Limb (tissue), 2 donors: ENCODE measurements around the gene THNSL1.

Experiments
- DNase-seq, 2 donors: peaks; one replicate each; pipeline ENCODE4 v3.0.0-alpha.2; 2016; ENCODE audit errors: extremely low spot score in 2 of 2

THNSL1 gene

GRCh38 chr10:25057886-25058285 is 41.5 kb downstream of the THNSL1 start:
- DNase-seq: no peak

- no peak for DNase-seq
These were observed 43.6 kb downstream of the THNSL1 start for GRCh38 chr10:25059990-25060389.

- no peak for DNase-seq
These were observed 44.7 kb downstream of the THNSL1 start for GRCh38 chr10:25061125-25061524.

GRCh38 chr10:25061711-25062449 is 45.5 kb downstream of the THNSL1 start:
- DNase-seq: no peak

GRCh38 chr10:25063157-25063556 is 46.7 kb downstream of the THNSL1 start:
- no peak for DNase-seq

GRCh38 chr10:25063644-25064043 is 47.2 kb downstream of the THNSL1 start:
- DNase-seq: no peak

- DNase-seq: no peak
These were observed 48.0 kb downstream of the THNSL1 start for GRCh38 chr10:25064401-25064800.

GRCh38 chr10:25065761-25066476 is 49.5 kb downstream of the THNSL1 start:
- no peak for DNase-seq

- DNase-seq: no peak
These were observed 52.0 kb downstream of the THNSL1 start for GRCh38 chr10:25068152-25069058.

GRCh38 chr10:25071227-25071626 is 54.8 kb downstream of the THNSL1 start:
- no peak for DNase-seq

- DNase-seq: no peak
These were observed 56.4 kb downstream of the THNSL1 start for GRCh38 chr10:25072786-25073185.

- DNase-seq: no peak
These were observed 59.4 kb downstream of the THNSL1 start for GRCh38 chr10:25075825-25076224.
